HL-60 (cell line): ENCODE results near the gene NKAIN2.

Source experiments
- POLR2AphosphoS5 ChIP-seq: IDR thresholded peaks from 2 replicates; pipeline ENCODE4 v1.6.1; 2012; ENCODE audit warnings: low read depth
- REST ChIP-seq: IDR thresholded peaks from 2 replicates; pipeline ENCODE4 v1.6.1; 2012; ENCODE audit warnings: low read depth; ENCODE audit not compliant: insufficient replicate concordance

DNA sequence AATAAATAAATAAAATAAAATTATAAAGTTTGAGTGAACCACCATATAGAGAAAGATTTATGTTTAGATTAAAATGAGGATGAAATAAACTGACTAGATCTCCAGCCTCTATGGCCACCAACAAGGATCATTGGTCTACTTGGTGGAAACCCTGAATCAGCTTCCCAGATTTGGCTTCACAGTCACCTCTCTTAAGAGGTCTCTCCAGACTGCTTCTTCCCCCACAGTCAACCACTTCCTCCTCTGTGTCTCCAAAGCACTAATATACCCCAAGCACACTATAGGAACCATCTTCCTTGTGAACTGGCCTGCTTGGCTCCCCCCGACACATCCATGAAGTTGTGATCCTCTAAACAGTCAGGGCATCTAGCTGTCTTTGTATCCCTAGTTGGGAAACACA is 629.0 kb downstream of the NKAIN2 start:
- TF ChIP-seq POLR2AphosphoS5 = no peak
- no peak for TF ChIP-seq REST
